Mucosa of descending colon (tissue), 3 donors: ENCODE measurements around the gene KRTCAP2. TPM values are rescaled to one million over a fixed set of nuclear protein-coding genes. Genes with fewer than 3 reads are reported as not detected.
"Not testable (repeated sequence)": the region's sequence is repeated elsewhere in the genome, so short reads cannot be mapped to it uniquely, and the experiment has no call there.

Source experiments
- ATAC-seq: fragments of 200-7000 bp; cut with Tn5 transposase; one replicate; pipeline ENCODE4 v1.9.1; 2020; ENCODE audit warnings: mild to moderate bottlenecking, moderate library complexity
- DNase-seq, 3 donors: peaks; one replicate each; pipeline ENCODE4 v3.0.0-alpha.2; 2020
- H3K36me3 ChIP-seq: fragments of 200-600 bp; one replicate; pipeline ENCODE4 v1.8.0; 2021; ENCODE audit warnings: low read depth, mild to moderate bottlenecking
- H3K4me1 ChIP-seq: fragments of 200-600 bp; one replicate; pipeline ENCODE4 v1.8.0; 2021; ENCODE audit warnings: low read depth, mild to moderate bottlenecking
- H3K4me3 ChIP-seq: fragments of 200-600 bp; one replicate; pipeline ENCODE4 v1.8.0; 2021; ENCODE audit warnings: mild to moderate bottlenecking
- H3K9me3 ChIP-seq: fragments of 200-600 bp; one replicate; pipeline ENCODE4 v1.8.0; 2021; ENCODE audit warnings: mild to moderate bottlenecking
- CTCF ChIP-seq: fragments of 200-600 bp; IDR thresholded peaks from one replicate; pipeline ENCODE4 v1.8.0; 2022; ENCODE audit warnings: antibody characterized with exemption, mild to moderate bottlenecking
- intact Hi-C, 2 donors: fragments of 100-400 bp; cut with DNase I in 1 of 2; cut with micrococcal nuclease in 1 of 2; formaldehyde crosslinking; loops; one replicate each; pipeline versions ENCODE4 v1.11.0 to v1.11.1; 2022; cut with DNase I, micrococcal nuclease
- total RNA-seq, 3 donors: library from RNA; stranded (reverse); fragmentation: NEBNext Ultra II Directional in 2 of 3; extraction: Animal tissue kit (Norgen Biotek cat#: 25700) in 2 of 3; gene quantifications; one replicate each; pipeline versions ENCODE4 v1.2.1 to v1.2.4, GENCODE V29; 2021 to 2023
- donor health status: DM: no; HTN: no; CAD: no; lungs with moderate emphysema.
- donor health status: DM: no; HTN: no; CAD: no.
- donor health status: DM: no; HTN: yes; CAD: no.

The KRTCAP2 gene
- total RNA-seq, 3 donors from 2014 or later, result 162 to 190 (median 176) TPM

GRCh38 chr1:155191904-155192303 is 18.8 kb upstream of the KRTCAP2 start:
- DNase-seq (peak; percentile 44 to 74 (median 66)), ATAC-seq (no peak)
- H3K4me3 ChIP-seq, result no peak overlapping the region
- H3K36me3 ChIP-seq, result no peaks in the 10 kb centered on the region
- no peak for TF ChIP-seq CTCF
- H3K4me1 ChIP-seq, result peaks cover 26% of the 10 kb centered on the region
- intact Hi-C loops, result no loop called here
- H3K9me3 ChIP-seq, result no peaks in the 10 kb centered on the region

GRCh38 chr1:155189926-155190325 is 16.8 kb upstream of the KRTCAP2 start:
- H3K4me1 ChIP-seq, result peaks cover 27% of the 10 kb centered on the region
- H3K36me3 ChIP-seq, ATAC-seq, H3K4me3 ChIP-seq, H3K9me3 ChIP-seq, intact Hi-C loops: not testable (repeated sequence)
- DNase-seq, result peak in 1 of 3 donors; percentile 49

GRCh38 chr1:155188268-155188667 is 15.2 kb upstream of the KRTCAP2 start:
- Histone ChIP-seq H3K36me3 (no peaks in the 10 kb centered on the region), H3K9me3 (no peaks in the 10 kb centered on the region), H3K4me3 (no peak overlapping the region), H3K4me1 (peaks cover 20% of the 10 kb centered on the region)
- TF ChIP-seq CTCF, result no peak
- DNase-seq, result peak in 2 of 3 donors; percentile 25 to 40
- intact Hi-C loops, result no loop called here
- ATAC-seq, result no peak

GRCh38 chr1:155187456-155187891 is 14.4 kb upstream of the KRTCAP2 start:
- no peak overlapping the region for H3K4me3 ChIP-seq

GRCh38 chr1:155186794-155187455 is 13.8 kb upstream of the KRTCAP2 start:
- DNase-seq (peak in 2 of 3 donors; percentile 50 to 53), ATAC-seq (peak; percentile 22)
- H3K36me3 ChIP-seq, result no peaks in the 10 kb centered on the region
- no peak overlapping the region for H3K4me3 ChIP-seq
- H3K4me1 ChIP-seq, result peaks cover 20% of the 10 kb centered on the region
- intact Hi-C loops, result no loop called here
- H3K9me3 ChIP-seq, result no peaks in the 10 kb centered on the region
- TF ChIP-seq CTCF, result no peak

More at GRCh38 chr1:155187456-155187891, 14.4 kb upstream of the KRTCAP2 start:
- ATAC-seq (no peak), DNase-seq (peak in 2 of 3 donors; percentile 32 to 51)
- Histone ChIP-seq H3K9me3 (no peaks in the 10 kb centered on the region), H3K4me1 (peaks cover 20% of the 10 kb centered on the region), H3K36me3 (no peaks in the 10 kb centered on the region)
- intact Hi-C loops, result no loop called here
- TF ChIP-seq CTCF, result no peak

- ATAC-seq, result peak; percentile 54
- intact Hi-C loops, result no loop called here
- no peak for TF ChIP-seq CTCF
Observed at GRCh38 chr1:155186067-155186793, 13.1 kb upstream of the KRTCAP2 start.

More at GRCh38 chr1:155186067-155186793, 13.1 kb upstream of the KRTCAP2 start:
- Histone ChIP-seq H3K4me1 (peaks cover 20% of the 10 kb centered on the region), H3K36me3 (no peaks in the 10 kb centered on the region), H3K9me3 (no peaks in the 10 kb centered on the region), H3K4me3 (no peak overlapping the region)
- DNase-seq, result peak in 2 of 3 donors; percentile 34 to 50
